Superior temporal gyrus (tissue), 1 donor: ENCODE results near the gene NOXO1.
"Not testable (repeated sequence)": the region's sequence is repeated elsewhere in the genome, so short reads cannot be mapped to it uniquely, and the experiment has no call there.

ENCODE experiments used
- DNase-seq: peaks from one replicate; pipeline ENCODE4 v3.0.0-alpha.2; 2016; ENCODE audit errors: extremely low spot score

The NOXO1 gene

DNA sequence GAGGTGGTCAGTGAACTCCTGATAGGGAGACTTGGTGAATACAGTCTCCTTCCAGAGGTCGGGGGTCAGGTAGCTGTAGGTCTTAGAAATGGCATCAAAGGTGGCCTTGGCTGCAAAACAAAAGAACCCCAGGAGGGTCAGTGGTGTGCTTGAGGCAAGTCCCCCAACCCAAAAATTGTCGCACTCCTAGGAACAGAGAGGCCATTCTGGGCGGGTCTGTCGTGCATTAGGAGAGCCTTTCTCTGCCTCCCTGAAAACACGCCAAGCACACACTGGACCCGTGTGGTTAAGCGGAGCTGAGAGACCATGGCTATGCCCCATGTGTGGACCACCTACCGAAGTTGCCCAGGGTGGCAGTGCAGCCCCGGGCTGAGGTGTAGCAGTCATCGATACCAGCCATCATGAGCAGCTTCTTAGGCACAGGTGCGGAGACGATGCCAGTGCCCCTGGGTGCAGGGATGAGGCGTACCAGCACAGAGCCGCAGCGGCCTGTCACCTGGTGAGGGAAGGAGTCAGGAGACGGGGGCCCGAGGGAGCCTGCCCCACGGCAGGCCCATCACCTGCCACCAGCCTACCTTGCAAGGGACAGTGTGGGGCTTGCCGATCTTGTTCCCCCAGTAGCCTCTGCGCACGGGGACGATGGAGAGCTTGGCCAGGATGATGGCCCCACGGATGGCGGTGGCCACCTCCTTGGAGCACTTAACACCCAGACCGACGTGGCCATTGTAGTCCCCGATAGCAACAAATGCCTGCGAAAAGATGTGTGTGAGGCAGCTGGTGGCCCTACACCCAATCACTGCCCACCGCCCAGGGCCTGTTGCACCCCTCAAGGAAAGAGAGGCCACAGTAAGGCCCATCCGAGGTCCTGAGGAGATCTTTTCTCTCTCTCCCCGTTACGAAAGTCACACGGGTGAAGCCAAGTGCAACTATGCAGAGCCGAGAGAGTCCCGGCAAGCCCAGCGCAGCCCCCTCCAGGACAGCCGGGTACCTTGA lies 18.8 kb downstream of the NOXO1 start:
- DNase-seq = not testable (repeated sequence)

DNA sequence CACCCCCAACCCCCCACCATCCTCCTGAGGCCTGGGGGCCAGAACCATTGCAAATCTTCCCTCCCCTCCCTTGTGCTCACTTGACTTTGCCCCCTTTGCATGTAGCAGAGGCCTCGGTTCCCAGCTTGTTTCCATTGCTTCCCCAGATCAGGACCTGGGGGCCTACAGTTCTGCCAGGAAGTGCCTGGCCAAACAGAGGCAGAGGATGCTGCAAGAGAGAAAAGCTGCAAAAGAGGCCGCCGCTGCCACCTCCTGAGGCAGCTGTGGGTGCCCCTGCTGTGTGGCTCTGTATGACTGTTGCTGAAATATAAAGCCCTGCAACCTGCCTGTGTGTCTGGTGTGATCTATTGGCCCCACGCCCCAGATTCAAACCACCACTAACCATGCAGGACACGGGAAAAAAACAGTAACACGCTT lies 19.6 kb downstream of the NOXO1 start:
- DNase-seq = no peak

DNA sequence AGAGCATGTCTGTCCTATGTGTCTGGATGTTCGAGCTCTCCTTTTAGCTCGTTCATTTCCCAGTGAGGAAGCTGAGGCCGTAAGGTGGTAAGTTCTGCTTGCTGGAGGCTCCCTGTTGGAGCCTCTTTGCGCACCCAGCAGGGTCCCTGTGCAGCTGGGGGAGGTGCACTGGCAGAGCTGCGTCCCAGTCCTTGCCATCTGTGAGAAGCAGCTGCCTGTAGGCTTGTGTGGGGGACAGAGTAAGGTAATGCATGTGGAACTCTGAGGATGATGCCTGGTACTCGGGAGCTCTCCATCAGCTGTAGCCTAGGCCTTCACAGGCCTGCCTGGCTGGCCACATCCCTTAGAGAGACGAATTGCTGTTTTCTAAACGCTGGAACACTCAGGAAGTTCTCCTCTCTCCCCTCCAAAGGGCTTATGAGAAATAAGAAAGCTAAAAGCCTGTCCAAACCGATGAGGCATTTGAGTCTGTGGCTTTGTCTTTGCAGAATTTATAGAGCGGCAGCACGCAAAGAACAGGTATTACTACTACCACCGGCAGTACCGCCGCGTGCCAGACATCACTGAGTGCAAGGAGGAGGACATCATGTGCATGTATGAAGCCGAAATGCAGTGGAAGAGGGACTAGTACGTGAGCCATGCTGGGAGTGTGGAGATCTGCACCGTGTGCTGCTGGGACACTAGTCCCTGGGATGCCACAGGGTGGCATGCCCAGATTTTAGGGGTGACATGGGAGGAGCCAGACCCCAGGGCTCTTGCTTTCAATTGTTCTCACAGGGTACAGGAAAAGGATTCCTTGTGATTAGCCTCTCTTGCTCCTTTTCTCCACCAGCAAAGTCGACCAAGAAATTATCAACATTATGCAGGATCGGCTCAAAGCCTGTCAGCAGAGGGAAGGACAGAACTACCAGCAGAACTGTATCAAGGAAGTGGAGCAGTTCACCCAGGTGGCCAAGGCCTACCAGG lies 20.3 kb downstream of the NOXO1 start:
- no peak for DNase-seq

DNA sequence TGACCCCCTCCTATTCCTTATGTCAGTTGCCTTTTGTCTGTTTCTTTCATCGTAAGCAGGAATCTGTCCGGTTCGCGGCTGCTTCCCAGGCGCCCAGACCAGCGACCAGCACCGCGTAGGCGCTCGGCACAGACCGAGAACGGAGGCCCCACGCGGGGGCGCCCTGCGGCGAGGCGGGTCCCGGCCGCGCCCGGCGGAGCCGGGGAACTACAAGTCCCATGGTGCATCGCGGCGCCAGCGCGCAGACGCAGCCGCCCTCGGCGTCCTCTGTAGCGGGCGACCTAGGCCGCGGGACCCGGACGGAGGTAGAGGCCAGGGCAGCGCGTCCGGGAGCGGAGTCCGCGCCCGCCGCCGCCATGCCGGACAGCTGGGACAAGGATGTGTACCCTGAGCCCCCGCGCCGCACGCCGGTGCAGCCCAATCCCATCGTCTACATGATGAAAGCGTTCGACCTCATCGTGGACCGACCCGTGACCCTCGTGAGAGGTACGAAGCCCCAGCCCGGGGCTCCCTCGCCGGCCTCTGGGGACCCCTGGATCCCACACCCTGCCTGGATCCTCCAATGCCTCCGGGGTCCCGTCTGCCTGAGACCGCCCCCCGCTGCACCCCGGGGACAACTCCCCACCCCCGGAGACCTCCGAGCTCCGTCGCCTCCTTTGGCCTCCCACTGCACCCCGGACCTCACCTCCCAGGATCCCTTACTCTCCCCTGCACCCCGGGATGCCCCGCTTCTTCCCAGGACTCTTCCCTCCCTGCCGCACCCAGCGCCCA lies 21.8 kb downstream of the NOXO1 start, which contains the start of gene NDUFB10:
TSS of gene NDUFB10 (plus strand) at position 270 of the 771 bp plus-strand sequence. CDS start at position 357, 87 bp downstream.
- peak; percentile 92 for DNase-seq

DNA sequence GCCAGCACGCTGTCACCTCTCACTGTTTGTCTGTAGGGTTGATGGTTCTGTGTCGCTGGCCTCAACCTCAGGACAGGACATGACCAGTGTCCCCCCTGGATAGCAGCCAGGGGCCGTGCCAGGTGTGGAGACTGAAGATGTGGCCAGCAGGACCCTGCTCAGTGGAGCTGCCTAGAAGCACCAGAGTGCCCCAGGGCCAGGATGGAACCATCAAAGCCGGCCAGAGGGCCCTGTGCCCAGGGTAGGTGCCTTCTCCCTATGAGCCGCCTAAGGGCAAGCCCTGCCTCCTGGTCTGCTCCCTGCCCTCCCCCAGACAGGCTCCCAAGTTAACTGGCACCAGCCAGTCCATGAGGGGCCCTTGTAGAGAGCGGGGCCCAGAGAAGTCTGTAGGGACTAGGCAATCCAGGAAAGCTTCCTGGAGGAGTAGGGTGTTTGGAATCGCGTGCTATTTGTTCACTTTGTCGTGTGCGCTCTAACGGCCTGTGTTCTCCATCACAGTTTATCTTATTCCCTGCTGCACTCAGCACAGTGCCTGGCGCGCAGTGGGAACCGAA lies 22.5 kb downstream of the NOXO1 start:
- DNase-seq = no peak

DNA sequence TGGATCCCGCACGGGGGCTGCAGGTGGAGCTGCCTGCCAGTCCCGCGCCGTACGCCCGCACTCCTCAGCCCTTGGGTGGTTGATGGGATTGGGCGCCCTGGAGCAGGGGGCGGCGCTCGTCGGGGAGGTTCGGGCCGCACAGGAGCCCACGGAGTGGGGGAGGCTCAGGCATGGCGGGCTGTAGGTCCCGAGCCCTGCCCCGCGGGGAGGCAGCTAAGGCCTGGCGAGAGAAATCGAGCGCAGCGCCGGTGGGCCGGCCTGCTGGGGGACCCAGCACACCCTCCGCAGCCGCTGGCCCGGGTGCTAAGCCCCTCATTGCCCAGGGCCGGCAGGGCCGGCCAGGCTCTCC lies 23.2 kb downstream of the NOXO1 start:
- not testable (repeated sequence) for DNase-seq

DNA sequence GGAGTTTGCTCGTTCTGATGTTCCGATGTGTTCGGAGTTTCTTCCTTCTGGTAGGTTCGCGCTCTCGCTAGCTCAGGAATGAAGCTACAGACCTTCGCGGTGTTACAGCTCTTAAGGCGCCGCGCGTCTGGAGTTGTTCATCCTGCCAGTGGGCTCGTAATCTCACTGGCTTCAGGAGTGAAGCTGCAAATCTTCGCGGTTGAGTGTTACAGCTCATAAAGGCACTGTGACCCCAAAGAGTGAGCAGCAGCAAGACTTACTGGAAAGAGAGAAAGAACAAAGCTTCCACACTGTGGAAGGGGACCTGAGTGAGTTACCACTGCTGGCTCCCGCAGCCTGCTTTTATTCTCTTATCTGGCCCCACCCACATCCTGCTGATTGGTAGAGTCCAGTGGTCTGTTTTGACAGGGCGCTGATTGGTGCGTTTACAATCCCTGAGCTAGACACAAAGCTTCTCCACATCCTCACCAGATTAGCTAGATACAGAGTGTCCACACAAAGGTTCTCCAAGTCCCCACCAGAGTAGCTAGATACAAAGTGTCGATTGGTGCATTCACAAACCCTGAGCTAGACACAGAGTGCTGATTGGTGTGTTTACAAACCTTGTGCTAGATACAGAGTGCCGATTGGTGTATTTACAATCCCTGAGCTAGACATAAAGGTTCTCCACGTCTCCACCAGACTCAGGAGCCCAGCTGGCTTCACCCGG lies 23.7 kb downstream of the NOXO1 start:
- not testable (repeated sequence) for DNase-seq

DNA sequence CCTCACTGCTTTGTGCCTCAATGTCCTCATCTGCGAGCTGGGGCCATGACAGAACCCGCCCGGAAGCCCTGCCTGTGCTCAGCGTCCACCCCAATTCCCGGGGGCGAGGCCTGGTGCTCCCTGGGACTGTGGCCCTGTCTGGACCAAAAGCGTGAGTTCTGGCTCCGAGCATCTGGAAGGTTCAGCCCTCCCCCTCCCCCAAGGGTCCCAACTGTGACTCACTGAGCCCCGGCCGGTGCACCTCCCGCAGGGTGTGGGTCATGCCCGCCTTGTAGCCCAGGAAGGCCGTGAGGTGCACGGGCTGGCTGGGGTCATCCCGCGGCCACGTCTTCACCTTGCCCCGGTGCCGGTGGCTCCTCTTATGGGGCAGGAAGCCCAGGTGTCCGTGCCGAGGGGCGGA lies 27.5 kb downstream of the NOXO1 start:
- no peak for DNase-seq

DNA sequence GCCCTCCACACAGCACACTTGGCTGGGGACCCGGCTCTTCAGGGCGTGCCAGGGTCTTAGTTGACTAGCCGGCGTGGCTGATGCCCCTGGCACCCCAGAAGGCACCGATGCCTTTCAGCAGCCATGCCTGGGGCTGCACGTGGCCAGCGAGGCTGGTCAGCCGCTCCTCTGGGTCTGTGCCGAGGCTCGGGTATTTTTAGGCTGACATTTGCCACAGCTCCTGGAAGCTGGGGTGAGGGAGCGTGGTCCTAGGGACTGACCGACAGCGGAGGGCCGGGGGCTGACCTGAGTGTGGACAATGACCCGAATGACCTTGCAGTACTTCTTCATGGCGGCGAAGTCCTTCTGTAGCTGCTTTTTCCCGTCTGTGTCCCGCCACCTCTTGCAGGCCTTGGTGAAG lies 30.7 kb downstream of the NOXO1 start:
- no peak for DNase-seq

DNA sequence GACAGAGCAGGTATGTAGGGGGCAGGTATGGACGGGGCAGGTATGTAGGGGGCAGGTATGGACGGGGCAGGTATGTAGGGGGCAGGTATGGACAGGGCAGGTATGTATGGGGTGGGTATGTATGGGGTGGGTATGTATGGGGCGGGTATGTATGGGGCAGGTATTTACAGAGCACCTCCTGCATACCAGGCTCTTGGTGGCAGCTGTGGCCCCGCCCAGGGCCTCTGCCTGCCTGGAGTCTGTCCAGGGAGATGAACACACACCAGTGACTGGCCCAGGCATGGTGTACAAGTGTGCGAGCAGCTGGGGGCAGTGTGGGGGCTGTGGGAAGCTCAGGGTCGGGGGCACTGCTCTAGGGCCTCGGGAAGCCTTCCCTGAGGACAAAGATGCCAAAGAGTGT lies 31.2 kb downstream of the NOXO1 start:
- DNase-seq = no peak

DNA sequence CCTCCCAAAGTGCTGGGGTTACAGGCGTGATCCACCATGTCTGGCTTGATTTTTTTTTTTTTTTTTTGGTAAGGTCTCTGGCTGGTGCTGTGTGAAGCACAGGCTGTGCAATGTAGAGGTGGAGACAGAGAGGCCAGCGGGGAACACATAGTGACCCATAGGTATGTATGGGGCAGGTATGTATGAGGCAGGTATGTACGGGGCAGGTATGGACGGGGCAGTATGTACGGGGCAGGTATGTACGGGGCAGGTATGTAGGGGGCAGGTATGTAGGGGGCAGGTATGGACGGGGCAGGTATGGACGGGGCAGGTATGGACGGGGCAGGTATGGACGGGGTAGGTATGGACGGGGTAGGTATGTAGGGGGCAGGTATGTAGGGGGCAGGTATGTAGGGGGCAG lies 31.8 kb downstream of the NOXO1 start:
- DNase-seq = no peak

DNA sequence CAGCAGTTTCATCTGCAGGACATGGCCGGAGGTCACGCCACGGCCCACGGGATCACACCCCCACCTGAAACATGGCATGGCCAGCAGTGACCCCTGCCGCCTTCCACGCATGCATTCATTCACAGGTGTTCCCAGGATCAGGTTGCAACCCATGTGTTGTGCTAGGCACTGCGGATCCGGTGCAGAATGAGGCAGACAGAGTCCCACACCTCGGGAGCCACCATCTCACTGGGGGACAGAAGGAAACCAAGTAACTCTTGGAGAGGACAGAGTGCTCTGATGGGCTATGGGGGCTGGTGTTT lies 33.9 kb downstream of the NOXO1 start:
- no peak for DNase-seq

DNA sequence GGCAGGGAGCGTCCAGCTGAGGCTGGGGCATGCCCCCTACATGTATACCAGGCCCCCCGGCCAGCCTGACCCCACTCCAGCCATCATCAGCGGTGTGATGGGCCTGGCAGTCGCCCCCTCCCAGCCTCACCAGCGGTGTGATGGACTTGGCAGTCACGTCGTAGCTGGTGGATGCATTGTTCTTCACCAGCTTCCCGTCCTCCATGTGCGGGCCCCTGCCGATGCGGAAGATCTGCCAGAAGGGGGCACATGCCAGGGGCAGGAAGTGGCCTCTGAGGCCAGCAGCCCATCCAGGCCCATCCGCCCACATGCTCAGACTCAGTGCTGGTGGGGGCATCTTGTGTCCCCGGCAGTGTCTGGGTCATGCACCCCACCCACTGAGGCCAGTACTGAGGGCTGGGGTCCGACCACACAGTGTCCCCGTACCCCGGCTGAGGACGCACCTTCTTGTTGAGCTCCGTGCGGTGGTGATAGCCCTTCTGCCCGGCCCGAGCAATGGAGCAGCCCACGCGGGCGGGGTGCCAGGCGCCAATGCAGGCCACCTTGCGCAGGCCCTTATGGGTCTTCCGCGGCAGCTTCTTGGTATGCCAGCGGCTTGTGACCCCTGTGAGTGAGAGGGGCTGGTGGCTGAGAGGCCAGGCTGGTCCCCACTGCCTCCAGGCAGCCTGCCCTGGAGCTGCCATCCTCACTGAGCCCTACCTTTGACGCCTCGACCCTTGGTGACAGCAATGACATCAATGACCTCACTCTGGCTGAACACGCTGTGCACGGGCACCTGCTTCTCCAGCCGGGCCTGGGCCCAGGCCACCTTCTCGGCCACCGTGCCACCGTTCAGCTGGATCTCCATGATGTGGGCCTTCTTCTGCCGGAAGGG lies 34.5 kb downstream of the NOXO1 start:
- no peak for DNase-seq

DNA sequence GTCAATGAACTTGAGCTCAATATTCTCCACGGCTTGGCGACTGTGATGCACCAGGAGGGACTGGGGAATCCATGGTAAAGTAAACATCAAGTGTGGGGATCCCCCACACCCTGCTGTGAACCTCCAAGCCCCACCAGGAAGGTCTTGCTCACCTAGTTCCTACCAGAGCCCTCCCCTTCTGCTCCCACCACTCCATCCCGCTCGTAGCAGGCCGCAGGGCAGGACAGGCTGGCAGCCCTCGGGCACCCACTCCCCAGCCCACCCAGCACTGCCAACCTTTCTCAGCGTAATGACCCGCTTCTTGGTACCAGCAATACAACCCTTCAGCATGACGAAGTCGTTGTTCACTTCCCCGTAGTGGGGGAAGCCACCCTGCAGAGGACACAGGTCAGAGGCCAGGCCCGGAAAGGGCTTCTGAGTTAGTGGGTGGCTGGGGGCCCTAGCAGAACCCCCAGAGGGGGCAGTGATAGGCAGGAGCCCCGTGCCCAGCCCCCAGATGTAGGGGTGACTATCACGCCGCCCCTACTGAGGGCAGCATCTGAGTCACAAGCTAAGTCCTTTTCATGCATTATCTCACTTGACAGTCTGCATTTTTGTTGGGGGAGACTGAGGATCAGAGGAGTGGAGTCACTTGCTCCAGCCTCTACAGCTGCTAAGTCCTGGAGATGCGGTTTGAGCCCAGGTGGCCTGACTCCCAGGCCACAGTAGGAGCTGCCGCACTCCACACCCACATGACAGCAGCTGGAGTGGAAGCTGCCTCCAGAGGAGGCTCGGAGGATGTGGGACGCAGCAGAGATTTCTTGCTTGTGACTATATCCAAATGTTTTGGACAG lies 35.5 kb downstream of the NOXO1 start:
- no peak for DNase-seq

DNA sequence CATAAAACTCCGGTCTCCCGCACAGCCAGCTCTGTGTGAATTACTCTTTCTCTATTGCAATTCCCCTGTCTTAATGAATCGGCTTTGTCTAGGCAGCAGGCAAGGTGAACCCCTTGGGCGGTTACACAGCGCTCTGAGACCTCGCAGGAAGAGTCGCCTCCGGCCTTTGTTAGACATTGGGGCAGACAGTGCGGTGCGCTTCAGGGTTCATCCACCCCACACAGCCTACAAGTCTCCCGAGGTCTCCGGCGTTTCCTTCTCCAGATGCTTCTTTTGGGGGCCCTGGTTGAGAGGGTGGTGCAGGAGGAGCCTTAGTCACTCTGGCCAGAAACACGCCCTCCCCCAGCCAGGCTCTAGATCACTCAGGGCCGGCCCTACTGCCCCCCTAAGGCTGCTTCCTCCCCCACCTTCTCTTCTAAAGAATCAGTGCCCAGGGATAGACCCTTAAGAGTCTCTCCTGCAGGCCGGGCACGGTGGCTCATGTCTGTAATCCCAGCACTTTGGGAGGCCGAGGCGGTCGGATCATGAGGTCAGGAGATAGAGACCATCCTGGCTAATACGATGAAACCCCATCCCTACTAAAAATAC lies 36.6 kb downstream of the NOXO1 start:
- no peak for DNase-seq

DNA sequence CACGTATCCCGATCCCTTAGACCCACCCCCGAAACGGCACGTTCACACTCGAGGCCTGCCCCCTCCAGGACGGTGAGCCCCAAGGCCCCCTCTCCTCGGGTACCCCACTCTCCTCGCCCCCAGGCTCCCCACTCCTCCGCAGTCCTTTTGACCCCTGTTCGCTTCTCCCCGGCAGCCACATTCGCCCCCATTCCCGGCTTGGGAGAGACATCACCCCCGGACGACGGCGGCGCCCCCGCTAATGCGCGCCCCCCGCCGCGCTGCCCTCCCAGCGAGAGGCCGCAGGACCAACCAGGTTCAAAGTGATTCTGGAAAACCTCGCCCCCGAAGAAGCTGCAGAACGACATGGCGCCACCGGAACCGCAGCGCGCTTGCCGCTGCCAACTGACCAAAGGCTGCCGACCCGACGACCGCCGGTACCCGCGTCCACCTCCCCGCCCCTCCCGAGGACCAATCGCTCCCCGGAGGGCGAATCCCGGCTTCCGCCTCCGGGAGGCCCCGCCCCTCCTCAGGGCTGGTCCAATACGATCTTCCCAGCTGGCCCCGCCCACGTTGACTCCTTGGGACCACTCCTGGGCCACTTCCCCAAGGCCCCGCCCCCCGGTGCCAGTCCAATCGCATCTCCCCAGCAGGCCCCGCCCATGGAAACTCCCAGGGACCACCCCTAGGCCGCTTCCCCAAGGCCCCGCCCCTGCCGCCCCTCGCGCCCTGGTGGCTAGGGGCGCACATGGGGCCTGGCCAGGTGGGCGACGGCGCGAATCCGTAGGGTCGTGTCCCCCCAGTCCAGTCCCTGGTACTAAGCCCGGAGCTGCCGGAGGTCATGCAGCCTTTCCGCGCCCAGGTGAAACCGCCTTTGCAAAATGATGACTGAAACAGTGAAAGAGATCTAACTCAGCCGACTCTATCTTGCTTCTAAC lies 38.2 kb downstream of the NOXO1 start, which contains the start of gene MSRB1:
TSS of gene MSRB1 (minus strand) at position 390 of the 917 bp plus-strand sequence. CDS start at position 347, 43 bp downstream.
- peak; percentile 98 for DNase-seq
